Hippocampal formation (tissue), 2 donors: Measurements from ENCODE around the gene COL9A3.
"Not testable (repeated sequence)": the region's sequence is repeated elsewhere in the genome, so short reads cannot be mapped to it uniquely, and the experiment has no call there.

ENCODE experiments used
- DNase-seq, 2 donors: peaks; one replicate each; lab custom pipeline; 2025; lab: John Stamatoyannopoulos, UW

Gene COL9A3

GRCh38 chr20:62835931-62836861 is 19.3 kb downstream of the COL9A3 start:
- no peak for DNase-seq

DNA sequence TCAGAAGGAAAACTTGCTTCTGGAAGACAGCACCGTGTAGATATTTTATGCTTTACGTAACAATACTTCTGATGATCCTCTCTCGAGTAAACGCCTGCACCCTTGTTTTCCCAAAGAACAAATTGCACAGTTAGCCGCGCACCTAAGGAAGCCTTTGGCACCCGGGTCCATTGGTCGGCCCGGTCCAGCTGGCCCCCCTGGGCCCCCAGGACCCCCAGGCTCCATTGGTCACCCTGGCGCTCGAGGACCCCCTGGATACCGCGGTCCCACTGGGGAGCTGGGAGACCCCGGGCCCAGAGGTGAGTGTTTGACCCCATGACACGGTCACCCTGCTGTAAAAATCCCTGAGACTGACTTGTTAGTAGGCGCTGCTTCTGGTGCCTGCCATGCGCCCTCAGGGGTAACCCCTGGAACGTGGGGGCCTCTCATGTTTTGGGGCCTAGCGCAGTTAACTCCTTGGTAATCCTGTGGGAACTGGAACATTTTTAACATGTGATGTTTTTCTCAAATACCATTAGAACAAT is 20.2 kb downstream of the COL9A3 start:
- DNase-seq, result no peak

GRCh38 chr20:62837790-62838127 is 20.9 kb downstream of the COL9A3 start:
- DNase-seq, result no peak

DNA sequence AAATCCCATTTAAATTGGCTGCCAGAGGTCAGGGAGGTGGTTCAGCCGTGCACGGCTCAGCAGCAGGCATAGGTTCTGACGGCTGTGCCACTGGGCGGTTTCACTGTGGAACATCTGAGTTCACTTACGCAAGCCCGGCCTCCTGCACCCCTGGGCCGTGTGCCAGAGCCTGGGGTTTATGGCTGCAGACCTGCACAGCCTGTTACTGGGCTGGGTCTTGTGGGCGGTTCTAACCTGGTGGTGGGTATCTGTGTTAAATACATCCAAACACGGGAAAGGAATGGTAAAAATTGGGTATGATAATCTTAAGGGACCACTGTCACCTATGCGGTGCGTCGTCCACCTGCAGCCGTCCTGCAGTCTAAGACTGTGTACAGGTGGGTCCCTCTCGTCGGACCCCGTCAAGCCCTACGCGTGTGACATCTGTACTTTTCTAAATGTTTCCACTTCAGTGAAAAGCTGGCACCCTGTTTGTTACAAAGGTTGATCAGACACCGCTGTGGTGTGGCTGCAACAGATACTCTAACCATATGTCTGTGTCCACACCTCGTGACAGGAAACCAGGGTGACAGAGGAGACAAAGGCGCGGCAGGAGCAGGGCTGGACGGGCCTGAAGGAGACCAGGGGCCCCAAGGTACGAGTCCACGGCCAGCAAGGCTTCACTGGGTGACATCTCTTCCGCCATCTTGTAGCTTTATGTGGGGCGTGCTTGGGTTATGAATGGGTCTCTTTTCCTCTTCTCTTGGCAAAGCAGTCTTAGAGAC is 21.5 kb downstream of the COL9A3 start:
- no peak for DNase-seq

DNA sequence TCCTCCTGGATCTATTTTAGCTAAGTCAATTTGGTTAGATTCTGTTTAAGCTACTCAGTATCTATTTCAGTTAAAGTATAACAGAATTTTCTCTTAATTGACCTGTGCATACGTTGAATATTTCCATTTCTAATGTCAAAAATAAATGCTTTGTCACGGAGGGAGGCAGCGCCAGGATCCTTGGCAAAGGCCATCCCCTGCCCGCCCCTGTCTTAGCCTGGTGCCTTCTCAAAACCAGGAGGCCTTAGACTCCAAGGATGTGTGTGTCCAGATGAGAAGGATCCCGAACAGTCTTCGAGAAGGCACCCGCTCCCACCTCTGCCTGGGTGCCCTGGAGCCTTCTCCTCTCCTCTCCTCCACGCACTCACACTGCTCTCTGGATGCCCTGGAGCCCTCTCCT is 22.4 kb downstream of the COL9A3 start:
- DNase-seq, result no peak

- no peak for DNase-seq
These were observed 23.0 kb downstream of the COL9A3 start for GRCh38 chr20:62839816-62840215.

- DNase-seq, result no peak
These were observed 23.7 kb downstream of the COL9A3 start for GRCh38 chr20:62840244-62841197.

DNA sequence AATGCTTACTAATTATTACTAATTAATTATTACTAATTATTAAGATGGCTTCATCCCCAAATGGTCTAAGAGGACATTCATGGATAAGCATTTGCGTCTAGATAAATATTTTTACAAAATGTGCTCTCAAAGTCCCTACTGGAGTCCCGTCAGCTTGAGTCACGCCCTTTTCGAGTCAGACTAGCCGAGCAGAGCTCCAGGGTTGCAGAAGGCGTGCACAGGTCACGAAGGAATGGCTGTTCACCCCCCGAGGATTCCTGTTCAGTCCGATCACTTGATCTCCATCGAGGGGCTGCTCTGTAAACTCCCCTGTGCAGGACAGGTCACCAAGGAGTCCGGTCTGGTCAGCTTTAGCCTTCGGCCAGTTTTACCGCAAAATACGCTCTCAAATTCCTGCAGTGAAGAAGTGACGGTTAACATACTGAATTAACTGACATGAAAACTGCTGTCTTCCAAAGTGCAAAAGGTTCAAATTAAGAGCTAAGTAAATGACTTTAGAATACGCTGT is 24.9 kb downstream of the COL9A3 start:
- no peak for DNase-seq

DNA sequence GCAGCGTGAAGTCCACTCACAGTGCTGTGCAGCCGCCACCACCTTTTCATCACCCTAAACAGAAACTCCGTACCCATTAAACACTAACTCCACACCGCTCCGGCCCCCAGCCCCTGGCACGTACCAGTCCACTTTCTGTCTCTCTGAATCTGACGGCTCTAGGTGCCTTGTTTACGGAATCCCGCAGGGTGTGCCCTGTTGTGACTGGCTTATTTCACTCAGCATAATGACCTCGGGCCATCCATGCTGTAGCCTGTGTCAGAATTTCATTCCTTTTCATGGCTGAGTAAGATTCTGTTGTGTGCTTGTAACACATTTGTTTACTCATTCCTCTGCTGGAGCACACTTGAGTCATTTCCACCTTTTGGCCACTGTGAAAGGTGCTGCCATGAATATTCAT is 26.8 kb downstream of the COL9A3 start:
- DNase-seq, result no peak

- DNase-seq, result no peak
These were observed 27.3 kb downstream of the COL9A3 start for GRCh38 chr20:62844182-62844581.

DNA sequence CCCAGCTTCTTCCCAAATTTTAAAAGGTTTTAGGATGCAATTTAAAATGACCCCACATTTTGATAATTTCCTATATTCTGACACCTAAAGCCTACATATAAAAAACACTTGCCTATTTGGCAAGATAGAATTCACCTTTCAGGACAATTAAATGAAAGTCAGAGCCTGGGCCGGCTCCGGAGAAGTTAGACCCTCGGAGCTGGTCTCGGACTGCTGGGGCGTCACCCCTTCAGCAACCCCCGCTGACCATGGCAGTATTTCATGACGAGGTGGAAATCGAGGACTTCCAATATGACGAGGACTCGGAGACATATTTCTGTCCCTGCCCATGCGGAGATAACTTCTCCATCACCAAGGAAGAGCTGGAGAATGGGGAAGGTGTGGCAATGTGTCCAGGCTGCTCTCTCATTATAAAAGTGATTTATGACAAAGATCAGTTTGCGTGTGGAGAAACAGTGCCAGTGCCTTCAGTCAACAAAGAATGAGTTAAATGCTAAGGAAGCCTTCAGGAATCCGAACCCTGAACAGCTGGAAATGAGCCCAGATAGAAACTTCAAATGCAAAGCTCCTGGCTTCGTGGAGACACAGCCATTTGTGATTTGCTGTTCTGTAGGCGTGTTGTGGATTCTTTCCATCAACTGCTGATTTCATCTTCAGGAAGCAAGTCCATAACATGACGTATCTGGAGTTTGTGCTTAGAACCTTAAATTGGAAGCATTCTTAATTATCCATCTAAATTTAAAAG is 28.7 kb downstream of the COL9A3 start:
- DNase-seq, result peak in 1 of 2 donors; percentile 60

DNA sequence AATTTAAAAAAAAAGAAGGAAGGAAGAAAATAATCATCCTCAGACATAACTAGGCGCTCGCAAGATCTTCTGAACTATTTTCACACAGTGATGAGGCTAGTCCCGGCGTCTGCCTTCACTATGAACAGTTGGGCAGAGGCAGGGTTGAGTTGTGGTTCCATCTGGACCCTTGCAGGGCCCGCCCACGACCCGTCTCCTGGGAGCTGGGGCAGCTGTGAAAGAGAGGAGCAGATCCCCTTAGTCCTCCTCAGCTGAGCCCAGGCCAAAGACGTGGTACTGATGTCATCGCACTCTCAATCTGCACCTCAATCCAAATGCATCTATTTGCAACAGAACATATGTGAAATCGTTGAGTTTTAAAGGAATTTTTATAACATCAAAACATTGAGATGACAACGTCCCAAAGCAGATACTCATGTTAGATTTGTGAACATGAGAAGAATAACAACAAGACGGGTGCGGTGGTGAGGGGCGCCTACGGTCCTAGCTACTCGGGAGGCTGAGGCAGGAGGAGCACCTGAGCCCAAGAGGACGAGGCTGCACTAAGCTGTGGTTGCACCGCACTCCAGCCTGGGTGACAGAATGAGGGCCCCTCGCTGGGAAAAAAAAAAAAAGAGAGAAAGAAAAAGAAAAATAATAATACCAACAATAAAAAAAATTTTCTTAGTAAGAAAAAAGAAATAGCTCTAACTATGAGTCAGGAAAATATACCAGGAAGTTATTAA is 29.5 kb downstream of the COL9A3 start:
- DNase-seq, result peak in 1 of 2 donors; percentile 60

DNA sequence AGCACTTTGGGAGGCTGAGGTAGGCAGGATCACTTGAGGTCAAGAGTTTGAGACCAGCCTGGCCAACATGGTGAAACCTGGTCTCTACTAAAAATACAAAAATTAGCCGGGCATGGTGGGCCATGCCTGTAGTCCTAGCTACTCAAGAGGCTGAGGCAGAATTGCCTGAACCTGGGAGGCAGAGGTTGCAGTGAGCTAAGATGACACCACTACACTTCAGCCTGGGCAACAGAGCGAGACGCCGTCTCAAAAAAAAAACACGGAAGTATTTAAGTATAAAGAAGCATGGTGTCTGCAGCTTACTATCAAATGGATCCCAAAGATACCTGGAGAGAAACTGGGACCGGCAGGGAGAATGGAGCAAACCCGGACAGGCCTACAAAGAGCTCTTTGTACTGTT is 32.1 kb downstream of the COL9A3 start:
- not testable (repeated sequence) for DNase-seq

- no peak for DNase-seq
These were observed 32.6 kb downstream of the COL9A3 start for GRCh38 chr20:62849431-62849830.

GRCh38 chr20:62850333-62850974 is 33.6 kb downstream of the COL9A3 start:
- peak; percentile 80 to 83 for DNase-seq

DNA sequence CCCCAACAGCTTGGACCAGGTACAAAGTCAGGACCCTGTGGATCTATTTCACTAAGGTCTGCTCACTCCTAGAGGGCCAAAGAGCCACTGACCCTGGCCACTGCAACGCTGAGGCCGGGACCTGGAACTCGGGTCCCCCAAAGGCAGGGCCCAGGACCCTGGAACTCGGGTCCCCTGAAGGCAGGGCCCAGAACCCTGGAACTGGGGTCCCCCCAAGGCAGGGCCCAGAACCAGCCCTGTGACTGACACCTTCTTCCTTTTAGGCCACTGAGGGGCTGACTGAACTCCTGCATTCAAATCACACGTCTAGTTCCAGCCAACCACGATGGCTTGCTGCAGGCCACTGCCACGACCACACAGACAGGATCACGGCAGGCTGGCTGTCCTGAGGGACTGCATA is 35.3 kb downstream of the COL9A3 start:
- DNase-seq, result no peak

DNA sequence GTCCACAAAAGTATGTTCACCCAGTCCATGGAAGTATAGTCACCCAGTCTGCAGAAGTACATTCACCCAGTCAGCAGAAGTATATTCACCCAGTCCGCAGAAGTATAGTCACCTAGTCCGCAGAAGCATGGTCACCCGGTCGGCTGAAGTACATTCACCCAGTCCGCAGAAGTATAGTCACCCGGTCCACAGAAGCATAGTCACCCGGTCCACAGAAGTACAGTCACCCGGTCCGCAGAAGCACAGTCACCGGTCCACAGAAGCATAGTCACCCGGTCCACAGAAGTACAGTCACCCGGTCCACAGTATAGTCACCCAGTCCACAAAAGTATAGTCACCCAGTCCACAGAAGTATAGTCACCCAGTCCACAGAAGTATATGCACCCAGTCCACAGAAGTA is 36.0 kb downstream of the COL9A3 start:
- no peak for DNase-seq

- not testable (repeated sequence) for DNase-seq
These were observed 36.5 kb downstream of the COL9A3 start for GRCh38 chr20:62853304-62853703.

- no peak for DNase-seq
These were observed 37.3 kb downstream of the COL9A3 start for GRCh38 chr20:62854121-62854520.

DNA sequence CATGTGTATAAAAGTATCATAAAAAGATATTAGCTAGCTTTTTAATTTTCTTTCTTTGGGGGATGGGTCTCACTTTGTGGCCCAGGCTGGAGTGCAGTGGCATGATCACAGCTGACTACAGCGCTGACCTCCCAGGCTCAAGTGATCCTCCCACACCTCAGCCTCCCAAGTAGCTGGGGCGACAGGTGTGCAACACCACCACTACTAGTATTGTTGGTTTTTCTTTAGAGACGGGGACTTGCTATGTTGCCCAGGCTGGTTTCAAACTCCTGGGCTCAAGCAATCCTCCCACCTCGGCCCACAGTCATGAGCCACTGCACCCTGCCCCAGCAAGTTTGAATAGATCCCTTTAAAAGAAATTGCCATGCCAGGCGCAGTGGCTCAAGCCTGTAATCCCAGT is 38.3 kb downstream of the COL9A3 start:
- no peak for DNase-seq
